SIG-M5 treated with dmso at 0.1 percent for 504 hours (cell line): ENCODE measurements around the gene CIP2A.
A peak's percentile ranks its signal among the peaks of the same experiment; 100 is the strongest.

Experiments used
- DNase-seq: peaks from one replicate; lab custom pipeline; 2025; ENCODE audit not compliant: unreplicated experiment; lab: John Stamatoyannopoulos, UW

The CIP2A gene

DNA sequence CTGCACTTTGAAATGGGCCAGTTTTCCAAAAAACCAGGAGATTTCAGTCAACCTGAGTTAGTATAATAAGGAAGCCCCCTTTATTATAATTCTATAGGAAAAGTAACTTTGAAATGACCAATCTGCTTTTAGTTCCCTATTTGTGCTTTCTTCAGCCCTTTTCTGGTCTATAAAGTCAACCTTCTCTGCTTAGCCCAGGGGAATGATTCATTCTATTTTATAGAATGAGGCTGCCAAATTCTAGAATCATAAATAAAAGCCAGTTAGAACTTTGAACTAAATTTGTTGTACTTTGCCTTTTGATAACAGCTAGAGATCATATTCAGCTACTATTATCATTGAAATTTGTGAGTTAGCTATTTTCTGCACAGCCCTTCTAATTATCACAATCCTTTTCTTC, 24.7 kb downstream of the CIP2A start:
- no peak for DNase-seq

DNA sequence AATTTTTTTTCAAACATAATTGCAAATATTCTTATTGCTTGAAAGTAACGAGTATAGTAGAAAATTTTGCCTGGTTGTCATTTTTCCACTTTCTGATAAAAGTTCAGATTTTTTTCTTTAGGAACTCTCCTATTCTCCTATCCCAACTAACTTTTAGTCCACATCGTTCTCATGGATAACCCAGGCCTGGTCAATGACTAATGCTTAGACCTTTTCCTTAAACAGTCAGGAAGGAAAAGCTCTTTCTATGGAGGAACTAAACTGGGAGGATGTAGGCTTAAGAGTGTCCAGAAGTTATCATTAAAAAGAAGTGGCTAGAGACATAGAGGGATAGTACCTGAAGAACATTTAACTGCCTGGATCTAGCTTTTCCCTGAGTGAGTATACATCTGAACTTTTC, 26.7 kb downstream of the CIP2A start:
- DNase-seq = no peak

DNA sequence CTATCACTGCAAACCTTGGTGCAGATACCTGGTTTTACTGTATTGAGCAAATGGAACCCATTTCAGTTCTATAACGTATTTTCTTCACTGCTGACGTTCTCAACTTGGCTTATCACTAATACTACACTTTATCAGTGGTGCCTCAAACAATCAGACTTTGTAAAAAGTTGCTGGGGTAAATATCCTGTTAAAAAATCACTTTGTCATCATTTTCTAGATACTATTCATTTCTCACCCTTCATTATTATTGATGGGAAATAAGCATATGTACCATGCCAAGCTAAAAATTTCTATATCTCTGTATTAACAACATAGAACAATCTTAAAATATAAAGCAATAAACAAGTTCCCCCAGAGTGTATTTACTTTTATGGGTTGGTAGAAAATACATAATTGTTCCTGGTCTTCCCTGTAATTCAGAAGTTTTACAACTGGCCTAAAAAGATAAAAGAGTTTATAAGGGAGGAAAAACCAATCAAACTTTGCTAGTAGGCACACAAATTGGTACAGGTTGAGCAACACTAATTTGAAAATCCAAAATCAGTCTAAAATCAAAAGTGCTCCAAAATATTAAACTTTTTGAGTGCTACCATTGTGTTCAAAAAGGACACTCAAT, 33.2 kb downstream of the CIP2A start:
- no peak for DNase-seq

DNA sequence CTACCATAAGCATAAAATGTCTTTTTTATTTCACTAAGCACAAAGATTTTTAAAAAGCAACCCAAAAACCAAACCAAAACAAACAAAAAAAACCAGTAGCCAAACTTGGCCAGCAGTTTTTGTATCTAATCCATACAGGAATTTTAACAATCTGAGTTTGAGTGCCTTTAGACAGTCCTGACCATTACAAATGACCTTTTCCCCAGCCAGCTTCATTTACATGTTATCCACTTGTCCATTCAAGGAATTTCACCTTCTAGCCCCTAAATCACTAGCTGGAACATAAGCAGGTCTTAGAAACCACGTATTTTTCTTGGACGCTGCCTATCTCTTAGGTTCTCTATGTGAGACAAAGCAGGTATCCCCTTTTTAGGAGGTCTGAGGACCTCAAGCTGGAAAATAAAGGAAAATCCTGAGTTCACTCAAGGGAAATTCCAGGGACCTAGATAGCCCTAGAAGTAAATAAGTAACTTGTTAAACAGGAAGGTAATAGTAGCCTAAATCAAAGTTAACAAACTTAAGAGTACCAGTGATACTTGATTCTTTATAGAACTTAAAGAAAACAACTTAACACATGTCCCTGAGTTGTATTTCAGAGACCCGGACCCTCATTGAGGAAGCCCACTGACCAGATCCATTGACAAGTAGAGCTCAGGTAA, 34.2 kb downstream of the CIP2A start:
- no peak for DNase-seq

DNA sequence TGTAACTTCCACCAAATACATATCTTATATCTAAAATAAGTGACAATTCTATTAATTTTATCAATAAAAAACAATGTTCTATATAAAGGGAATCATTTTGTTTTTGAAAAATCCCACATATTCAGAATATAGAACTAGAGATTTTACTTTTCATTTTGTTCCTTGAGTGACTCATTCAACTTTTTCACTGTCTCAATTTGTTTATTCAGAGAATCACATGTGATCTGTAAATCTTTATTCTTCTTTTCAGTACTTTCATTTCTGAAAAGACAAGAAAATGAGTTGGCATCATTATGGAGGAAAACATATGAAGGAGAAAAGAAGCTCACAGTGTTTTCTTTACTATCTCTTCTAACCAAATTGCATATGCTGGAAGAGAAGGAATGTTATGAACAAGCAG, 35.0 kb downstream of the CIP2A start:
- no peak for DNase-seq

DNA sequence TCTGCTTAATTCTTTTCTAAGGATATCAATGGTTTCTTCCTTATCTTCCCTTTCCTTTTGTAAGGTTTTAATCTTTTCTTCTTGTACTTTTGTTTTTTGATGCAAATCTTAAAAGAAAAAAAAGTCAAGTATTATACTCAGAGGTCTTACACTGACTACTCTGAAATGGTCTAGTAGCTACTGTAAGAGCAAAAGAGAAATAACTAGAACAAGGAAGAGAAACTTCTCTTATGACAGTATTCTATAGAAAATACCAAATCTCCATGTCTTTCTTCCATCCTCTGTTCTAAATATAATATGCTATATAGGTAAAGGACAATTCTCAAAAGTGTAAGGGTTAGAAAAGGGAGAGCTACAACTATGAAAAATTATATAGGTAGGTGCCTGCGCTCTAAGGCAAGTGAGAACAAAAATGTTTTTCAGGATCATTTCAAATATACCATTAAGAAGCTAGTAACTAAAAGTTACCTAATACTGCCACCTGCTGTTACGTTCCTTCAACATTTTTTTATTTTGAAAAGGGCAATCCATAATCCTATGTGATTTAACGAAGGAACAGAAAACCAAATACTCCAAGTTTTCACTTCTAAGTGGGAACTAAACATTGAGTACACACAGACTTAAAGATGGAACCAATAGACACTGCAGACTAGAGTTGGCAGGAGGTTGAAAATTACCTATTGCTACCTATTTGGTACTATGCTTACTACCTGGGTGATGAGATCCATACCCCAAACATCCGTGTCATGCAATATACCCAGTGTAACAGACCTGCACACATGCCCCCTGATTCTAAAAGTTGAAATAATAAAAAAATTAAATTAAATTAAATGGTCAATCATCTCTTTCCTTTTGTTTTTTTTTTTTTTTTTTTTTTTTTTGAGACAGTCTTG, 36.7 kb downstream of the CIP2A start:
- DNase-seq = peak; percentile 63

DNA sequence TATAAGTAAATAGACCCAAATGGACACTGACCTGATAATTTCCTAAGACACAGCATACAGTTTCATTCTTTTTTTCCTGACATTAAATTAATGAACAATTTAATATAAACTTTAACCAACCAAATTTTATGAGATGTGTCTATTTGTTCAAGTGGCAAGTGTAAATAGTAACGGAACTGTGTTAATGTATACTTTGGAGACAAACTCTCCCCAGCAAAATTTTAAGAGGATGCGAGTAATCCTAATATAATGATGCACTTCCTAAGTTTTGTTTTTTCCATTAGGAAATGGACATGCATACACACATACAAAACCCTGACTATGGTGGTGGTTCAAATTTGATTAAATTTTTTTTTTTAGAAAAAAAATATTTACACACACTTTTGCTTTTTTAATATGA, 40.4 kb downstream of the CIP2A start:
- no peak for DNase-seq

DNA sequence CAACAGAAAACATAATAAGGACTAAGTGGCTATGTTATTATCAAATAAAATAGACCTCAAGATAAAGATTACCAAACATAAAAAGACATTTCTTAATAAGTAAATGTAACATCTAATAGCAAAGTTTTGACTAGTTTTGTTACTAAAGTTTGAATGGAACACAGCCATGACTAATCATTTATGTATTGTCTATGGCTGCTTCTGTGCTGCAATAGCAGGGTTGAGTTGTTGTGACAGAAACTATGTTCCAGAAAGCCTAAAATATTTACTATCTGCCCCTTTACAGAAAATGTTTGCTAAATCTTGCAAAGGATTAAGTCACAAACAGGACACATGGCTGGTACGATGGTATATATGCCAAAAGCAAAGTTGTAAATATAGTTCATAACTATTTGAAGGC, 40.9 kb downstream of the CIP2A start:
- no peak for DNase-seq

DNA sequence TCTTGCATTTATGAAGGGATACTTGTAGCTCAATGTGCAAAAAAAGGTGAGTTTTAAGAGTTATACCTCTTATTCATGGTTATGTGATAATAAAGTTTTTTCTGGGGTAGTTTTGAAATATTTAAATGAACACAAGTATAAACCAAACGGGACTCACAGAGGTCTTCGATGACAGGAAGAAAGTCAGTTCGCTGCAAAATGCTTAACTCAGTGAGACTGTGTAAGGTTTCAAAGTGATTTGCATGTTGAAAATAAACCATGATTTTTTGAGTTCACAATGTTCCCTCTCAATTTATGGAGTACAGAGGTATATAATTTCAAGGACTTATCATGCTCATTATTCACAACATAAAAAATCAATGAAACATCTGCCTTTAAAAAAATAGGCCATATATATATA, 42.5 kb downstream of the CIP2A start:
- no peak for DNase-seq

DNA sequence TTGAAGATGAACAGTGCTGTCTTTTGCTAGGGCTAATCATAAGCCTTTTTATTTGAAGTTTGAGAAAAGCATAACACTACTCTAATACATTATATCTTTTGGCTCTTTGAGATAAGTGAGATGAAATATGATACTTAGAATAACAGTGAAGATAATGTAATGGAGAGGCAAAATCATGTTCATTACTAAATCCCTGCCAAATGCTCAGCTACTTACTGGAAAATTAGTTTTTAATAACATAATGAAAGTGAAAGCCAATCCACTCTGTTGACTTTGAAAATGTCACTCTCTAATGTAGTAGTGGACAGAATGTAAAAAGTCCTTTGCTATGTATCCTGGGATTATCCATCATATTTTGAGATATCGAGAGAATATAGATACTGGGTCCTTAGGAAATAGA, 43.0 kb downstream of the CIP2A start:
- no peak for DNase-seq

DNA sequence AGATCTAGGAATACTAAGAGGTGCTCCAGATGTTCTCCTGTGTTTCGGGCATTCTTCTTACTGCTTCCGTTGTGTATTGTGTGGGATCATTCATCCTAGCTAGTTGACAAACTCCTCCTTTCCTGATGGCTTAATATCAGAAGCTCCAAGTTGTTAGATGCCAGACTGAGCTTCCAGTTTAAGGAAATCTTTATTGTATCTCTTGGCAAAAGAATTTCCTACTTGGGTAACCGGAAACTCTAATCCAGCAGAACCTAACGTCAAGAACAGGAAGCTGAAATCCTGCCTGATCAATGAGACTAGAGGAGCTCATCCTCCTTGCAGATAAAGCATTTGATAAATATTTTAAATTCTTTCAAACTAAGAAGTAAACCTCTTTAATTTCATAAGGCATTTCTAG, 51.2 kb downstream of the CIP2A start:
- DNase-seq = no peak

DNA sequence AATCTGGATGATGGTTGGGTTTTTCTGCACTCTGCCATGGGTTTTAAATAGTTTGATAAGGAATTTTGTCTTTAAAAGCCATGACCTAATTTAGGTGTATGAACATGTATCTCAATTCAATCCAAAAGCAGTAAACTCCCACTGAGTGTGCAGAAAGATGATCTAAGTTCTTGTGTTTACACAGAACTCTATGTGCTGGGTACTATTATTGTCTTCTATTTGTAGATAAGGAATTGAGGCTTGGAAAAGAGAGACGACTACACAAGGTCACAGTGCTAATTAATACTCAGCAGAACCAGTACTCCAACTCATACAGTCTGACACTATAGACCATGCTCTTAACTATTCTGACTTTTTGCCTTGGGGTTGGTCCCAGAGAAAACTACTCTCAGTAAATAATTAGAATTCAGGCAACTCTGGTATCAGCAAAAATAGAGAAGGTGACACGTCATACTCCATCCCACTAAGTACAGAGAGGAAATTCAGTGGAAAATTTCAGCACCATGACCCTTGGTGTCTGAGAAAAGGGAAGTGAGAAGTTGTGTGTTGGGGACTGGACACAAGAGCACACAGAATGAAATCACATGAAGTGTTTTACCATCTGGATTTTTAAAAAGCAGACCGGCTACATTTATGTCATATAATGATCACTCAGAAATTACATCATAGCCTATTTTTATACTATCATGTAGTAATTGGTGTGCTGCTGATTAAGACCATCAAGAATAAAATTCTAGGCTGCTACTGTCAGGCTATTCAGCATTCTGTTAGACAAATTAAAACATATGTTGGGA, 60.6 kb downstream of the CIP2A start:
- peak; percentile 82 for DNase-seq

DNA sequence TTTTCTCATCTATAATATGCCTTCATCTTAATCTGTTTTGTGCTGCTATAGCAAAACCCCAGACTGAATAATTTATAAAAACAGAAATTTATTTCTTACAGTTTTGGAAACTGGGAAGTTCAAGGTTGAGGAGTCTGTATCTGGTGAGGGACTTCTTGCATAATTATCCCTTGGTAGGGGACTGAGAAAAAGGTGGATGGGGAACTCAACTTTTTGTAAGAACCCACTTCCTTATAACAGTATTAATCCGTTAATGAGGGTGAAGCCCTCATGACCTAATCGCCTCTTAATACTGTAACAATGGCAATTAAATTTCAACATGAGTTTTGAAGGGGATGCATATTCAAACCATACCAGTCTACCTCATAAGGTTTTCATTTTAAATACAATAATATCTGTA, 61.4 kb downstream of the CIP2A start:
- no peak for DNase-seq

DNA sequence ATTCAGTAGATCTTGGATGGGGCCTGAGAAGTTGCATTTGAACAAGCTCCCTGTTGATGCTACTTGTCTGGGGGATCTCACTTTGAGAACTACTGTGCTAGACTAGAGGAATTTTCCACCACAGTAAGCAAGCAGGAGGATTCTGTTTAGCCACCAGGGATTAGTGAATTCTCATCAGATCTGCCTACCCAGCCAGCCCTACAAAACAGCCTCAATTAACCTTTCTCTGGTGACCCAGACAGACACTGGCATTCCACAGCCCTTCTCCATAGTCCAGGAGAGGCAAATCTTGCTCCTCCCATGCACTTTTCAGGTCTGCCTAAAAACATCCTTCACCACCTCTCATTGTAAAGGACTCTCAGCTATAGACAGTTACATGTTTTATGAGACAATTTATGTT, 62.1 kb downstream of the CIP2A start:
- DNase-seq = no peak

DNA sequence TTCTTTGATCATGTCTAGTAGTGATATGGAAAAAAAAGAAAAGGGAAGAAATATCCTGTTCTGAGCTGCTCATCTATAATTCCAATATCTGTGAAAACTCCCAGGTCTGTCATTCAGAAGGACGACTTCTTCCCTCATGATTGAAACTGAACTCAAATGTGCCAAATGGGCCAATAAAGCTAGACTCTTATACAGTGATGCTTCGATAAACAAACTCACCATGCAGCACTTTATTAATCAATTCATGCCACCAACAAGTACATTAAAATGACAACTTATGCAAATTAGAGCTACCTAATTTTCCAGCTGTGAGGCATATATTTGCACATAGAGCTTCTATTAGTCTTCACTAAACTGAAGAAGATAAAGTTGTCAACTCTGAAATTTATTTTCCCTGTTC, 63.3 kb downstream of the CIP2A start:
- no peak for DNase-seq

DNA sequence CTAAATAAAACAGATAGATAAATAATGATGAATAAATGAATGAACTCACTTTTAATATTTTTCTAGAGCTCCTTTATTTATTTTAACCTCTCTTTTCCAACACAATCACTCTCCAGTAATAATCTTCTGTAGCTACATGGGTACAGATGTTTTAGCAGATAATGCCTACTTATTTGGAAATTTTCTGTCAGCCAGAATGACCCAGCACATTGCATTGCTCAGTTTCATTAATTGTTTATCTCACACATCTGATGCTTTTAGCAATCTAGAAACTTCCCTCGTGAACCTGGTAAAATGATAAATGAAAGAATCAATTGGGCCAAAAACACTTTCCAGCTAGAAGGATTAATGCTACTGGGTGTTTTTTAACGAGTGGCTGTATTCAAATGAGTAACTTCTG, 64.0 kb downstream of the CIP2A start:
- no peak for DNase-seq

DNA sequence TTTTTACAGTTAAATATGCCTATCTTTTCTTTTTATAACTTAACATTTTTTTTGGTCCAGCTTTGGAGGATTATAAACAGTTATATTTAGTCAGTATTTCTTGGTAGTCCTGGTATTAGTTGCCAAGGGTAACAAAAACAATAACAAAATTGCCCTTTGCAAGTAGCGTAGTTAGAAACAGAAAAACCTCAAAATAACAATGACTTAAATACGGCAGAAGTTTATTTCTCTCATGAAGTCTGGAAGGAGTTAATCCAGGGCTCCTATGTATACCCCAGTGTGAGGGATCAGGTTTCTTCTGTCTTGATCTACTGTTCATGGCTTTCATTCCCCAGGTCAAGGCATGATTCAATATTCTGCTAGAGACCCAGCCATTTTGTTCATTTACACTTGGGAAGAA, 64.7 kb downstream of the CIP2A start:
- no peak for DNase-seq

DNA sequence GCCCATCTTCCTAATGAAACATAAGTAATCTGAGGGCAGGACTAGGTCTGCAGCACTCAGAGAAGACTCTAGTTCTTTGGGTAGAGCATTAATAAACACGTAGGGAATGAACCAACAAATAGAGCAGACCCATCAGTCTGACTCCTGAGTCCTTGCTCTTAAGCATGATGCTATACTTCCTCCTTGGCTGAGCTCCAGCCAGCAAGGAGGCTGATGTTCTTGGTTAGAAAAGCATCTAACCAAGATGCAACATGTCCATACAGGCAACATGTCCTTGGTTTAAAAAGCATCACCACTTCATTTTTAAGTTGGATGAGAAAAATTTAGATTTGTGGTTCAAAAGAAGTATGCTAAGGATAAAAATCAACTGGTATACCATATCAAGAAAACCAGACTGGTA, 70.3 kb downstream of the CIP2A start:
- no peak for DNase-seq

DNA sequence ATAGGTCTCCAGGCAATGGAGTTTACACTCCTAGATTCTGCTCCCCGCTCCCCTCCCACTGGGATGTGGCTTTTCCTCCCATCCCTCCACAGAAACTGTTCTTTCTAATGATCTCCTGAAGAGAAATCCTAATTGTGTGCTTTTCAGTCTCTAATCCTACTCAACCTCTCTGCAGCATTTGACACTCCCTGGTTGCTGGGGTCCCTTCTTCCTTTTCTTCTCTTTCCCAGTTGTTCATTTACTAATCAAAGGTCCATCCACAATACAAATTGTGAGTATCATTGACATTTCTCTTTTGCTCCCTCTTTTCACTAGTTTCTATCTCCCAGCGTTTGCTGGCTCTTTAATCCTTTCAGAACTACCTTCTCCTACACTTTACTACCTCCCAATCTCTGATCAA, 72.4 kb downstream of the CIP2A start:
- DNase-seq = no peak

DNA sequence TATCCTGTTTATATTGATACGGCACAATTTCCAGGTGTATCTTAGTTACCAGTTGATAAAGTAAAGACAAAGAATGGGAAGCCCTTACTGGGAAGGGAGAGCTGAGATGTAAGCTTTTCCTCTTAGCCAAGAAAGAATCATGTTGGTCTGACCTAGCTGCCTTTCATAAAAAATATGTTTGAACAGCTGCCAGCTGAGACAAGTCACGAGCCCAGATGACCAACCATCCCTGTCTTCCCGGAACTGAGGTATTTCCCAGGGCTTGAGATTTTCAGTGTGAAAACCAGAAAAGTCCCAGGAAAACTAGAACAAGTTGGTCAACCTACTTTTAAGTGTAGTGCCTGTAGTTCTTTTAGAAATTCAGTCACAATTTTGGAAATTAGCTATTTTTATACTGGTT, 75.3 kb downstream of the CIP2A start:
- DNase-seq = no peak

DNA sequence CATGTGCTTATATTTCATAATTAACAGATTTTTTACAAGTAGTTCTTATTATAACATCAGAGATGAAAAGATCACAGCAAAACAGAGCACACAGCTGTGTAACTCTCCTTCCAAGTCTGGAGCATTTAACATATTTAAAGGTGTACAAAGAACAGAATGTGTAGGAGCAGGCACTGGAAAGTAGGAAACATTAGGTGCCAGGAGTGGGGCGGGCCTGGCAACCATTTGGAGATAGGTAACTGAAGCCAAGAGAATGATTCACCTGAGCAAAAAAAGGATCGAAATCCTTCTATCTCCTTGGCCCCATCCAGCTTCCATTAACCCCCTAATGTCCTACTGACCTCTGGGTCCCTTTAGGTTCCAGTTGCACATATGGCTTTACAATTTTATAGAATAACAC, 76.6 kb downstream of the CIP2A start:
- no peak for DNase-seq

DNA sequence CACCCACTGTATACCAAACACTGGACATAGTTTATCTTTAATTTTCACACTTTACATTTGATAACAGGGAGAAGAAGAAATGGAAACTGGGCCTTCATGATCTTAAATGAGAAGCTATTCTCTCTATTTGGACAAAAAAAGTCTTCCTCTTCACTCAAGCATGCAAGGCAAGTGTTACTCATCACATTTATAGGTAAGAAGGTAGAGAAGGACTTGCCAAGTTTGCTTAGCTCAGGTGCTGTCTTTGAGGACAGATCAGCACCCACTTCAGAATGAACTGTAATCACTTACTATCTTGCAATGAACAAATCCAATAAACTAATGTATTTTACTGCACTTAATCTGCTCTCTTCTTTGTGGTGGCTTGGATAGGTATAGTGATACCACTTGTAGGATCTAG, 77.7 kb downstream of the CIP2A start:
- DNase-seq = no peak
